IMR-90 (cell line): ENCODE measurements around the gene CCDC102B. TPM values are rescaled to one million over a fixed set of nuclear protein-coding genes. Genes with fewer than 3 reads are reported as not detected.

Experiments used
- ATAC-seq: fragments of 200-7000 bp; cut with Tn5 transposase; 2 replicates; pipeline ENCODE4 v1.9.1; 2020; ENCODE audit warnings: low read depth, mild to moderate bottlenecking, moderate library complexity
- BruUV-seq: library from RNA; stranded (reverse); fragments of 400-500 nt; replicated peaks from 2 replicates; lab custom pipeline; 2021; lab: Mats Ljungman, UMichigan
- CTCF ChIA-PET: fragments of 300-600 bp; formaldehyde crosslinking; extraction: SDS; loops from one replicate; lab custom pipeline; 2021; ENCODE audit warnings: antibody characterized with exemption; lab: Yijun Ruan, JAX
- POLR2A ChIA-PET: fragments of 300-600 bp; sonication (Branson Sonifier 250); formaldehyde crosslinking; loops from one replicate; lab custom pipeline; 2022; ENCODE audit warnings: antibody characterized with exemption; ENCODE audit not compliant: unreplicated experiment; lab: Charles Lee
- DNase-seq: peaks from one replicate; pipeline ENCODE4 v3.0.0; 2013
- H2AFZ ChIP-seq: replicated peaks from 2 replicates; pipeline ENCODE3; 2013; ENCODE audit warnings: low read length, mild to moderate bottlenecking; ENCODE audit not compliant: poor library complexity
- H2AK5ac ChIP-seq: 2 replicates; pipeline ENCODE4 v1.6.1; 2013; ENCODE audit warnings: low read depth, low read length, inconsistent platforms
- H2AK9ac ChIP-seq: replicated peaks from 2 replicates; pipeline ENCODE3; 2013; ENCODE audit warnings: mild to moderate bottlenecking, low read depth, low read length, moderate library complexity; ENCODE audit not compliant: poor library complexity
- H2BK120ac ChIP-seq: 2 replicates; pipeline ENCODE4 v1.6.1; 2013; ENCODE audit warnings: low read depth, low read length, inconsistent platforms
- H2BK15ac ChIP-seq: 3 replicates; pipeline ENCODE4 v1.6.1; 2013; ENCODE audit warnings: low read depth, low read length, inconsistent platforms
- H2BK20ac ChIP-seq: 2 replicates; pipeline ENCODE4 v1.6.1; 2013; ENCODE audit warnings: low read depth, mild to moderate bottlenecking, inconsistent platforms, low read length, moderate library complexity
- H2BK5ac ChIP-seq: 2 replicates; pipeline ENCODE4 v1.6.1; 2013; ENCODE audit warnings: mild to moderate bottlenecking, low read depth, low read length, inconsistent platforms; ENCODE audit not compliant: poor library complexity, severe bottlenecking
- H3K14ac ChIP-seq: replicated peaks from 2 replicates; pipeline ENCODE4 v1.6.1; 2013; ENCODE audit warnings: low read depth, low read length, inconsistent platforms
- H3K18ac ChIP-seq: 2 replicates; pipeline ENCODE4 v1.6.1; 2013; ENCODE audit warnings: low read depth, low read length, control low read depth
- H3K23ac ChIP-seq: 2 replicates; pipeline ENCODE4 v1.6.1; 2013; ENCODE audit warnings: low read depth, low read length, inconsistent platforms
- H3K27ac ChIP-seq: 2 replicates; pipeline ENCODE4 v1.5.1; 2013; ENCODE audit warnings: mild to moderate bottlenecking, control low read depth, low read length; ENCODE audit not compliant: insufficient read depth
- H3K27me3 ChIP-seq: 2 replicates; pipeline ENCODE4 v1.6.1; 2013; ENCODE audit warnings: low read length; ENCODE audit not compliant: control insufficient read depth, insufficient read depth
- H3K36me3 ChIP-seq: 2 replicates; pipeline ENCODE4 v1.6.1; 2013; ENCODE audit warnings: low read length, mixed read lengths; ENCODE audit not compliant: control insufficient read depth, insufficient read depth
- H3K4ac ChIP-seq: 2 replicates; pipeline ENCODE4 v1.6.1; 2013; ENCODE audit warnings: low read depth, low read length, inconsistent platforms
- H3K4me1 ChIP-seq: 2 replicates; pipeline ENCODE4 v1.6.1; 2013; ENCODE audit warnings: low read length, mixed read lengths; ENCODE audit not compliant: control insufficient read depth, insufficient read depth
- H3K4me2 ChIP-seq: 2 replicates; pipeline ENCODE4 v1.6.1; 2013; ENCODE audit warnings: low read depth, mild to moderate bottlenecking, control low read depth, low read length, moderate library complexity
- H3K4me3 ChIP-seq: 2 replicates; pipeline ENCODE4 v1.5.1; 2013; ENCODE audit warnings: low read depth, mild to moderate bottlenecking, control low read depth, low read length, moderate library complexity; ENCODE audit not compliant: insufficient read depth
- H3K56ac ChIP-seq: 2 replicates; pipeline ENCODE4 v1.6.1; 2013; ENCODE audit warnings: low read length, inconsistent platforms; ENCODE audit not compliant: insufficient read depth; ENCODE audit errors: extremely low read depth
- H3K79me1 ChIP-seq, 2 experiments: 2 replicates each; pipeline ENCODE4 v1.6.1; 2013; ENCODE audit warnings: low read length in 2 of 2, inconsistent platforms in 1 of 2, low read depth in 1 of 2
- H3K9ac ChIP-seq: 2 replicates; pipeline ENCODE4 v1.6.1; 2013; ENCODE audit warnings: low read depth, low read length, control low read depth
- H3K9me1 ChIP-seq: 2 replicates; pipeline ENCODE4 v1.6.1; 2013; ENCODE audit warnings: low read length, inconsistent platforms; ENCODE audit not compliant: insufficient read depth
- H3K9me3 ChIP-seq: 2 replicates; pipeline ENCODE4 v1.6.1; 2013; ENCODE audit warnings: low read length; ENCODE audit not compliant: control insufficient read depth, insufficient read depth
- H4K20me1 ChIP-seq: 2 replicates; pipeline ENCODE4 v1.6.1; 2013; ENCODE audit warnings: low read length, inconsistent platforms; ENCODE audit not compliant: insufficient read depth
- H4K5ac ChIP-seq: 2 replicates; pipeline ENCODE4 v1.6.1; 2013; ENCODE audit warnings: mild to moderate bottlenecking, low read depth, low read length, control low read depth
- H4K8ac ChIP-seq, 2 experiments: 2 replicates each; pipeline ENCODE4 v1.6.1; 2013; ENCODE audit warnings: low read depth in 2 of 2, low read length in 2 of 2, control low read depth in 1 of 2, inconsistent platforms in 1 of 2
- H4K91ac ChIP-seq: 2 replicates; pipeline ENCODE4 v1.6.1; 2013; ENCODE audit warnings: low read depth, low read length, inconsistent platforms; ENCODE audit not compliant: insufficient read depth
- CEBPB ChIP-seq: IDR thresholded peaks from 2 replicates; pipeline ENCODE4 v1.6.1; 2012; ENCODE audit warnings: low read depth, low read length, improper control_type of control experiment
- SMC3 ChIP-seq: fragments of 150-350 bp; IDR thresholded peaks from 2 replicates; pipeline ENCODE4 v1.6.1; 2016; ENCODE audit warnings: low read depth, mild to moderate bottlenecking, antibody characterized with exemption, low read length, moderate library complexity
- WGBS, 2 experiments: methylation state at CpG; one replicate each; pipeline versions ENCODE4 v1.1.5 to v1.1.7; 2013; ENCODE audit warnings: missing lambda C conversion rate in 2 of 2; ENCODE audit not compliant: insufficient read length in 1 of 2; ENCODE audit errors: extremely low coverage in 2 of 2; 5-methylcytosine and 5-hydroxymethylcytosine counted together
- dilution Hi-C: fragments of 300-500 bp; cut with HindIII; formaldehyde crosslinking; loops from one replicate; pipeline ENCODE4 v1.14.3; 2018; ENCODE audit warnings: low sequenced_read_pairs; ENCODE audit not compliant: unreplicated experiment
- in situ Hi-C: fragments of 300-500 bp; cut with MboI; formaldehyde crosslinking; loops from 3 replicates; pipeline ENCODE4 v1.14.3; 2019; ENCODE audit warnings: low sequenced_read_pairs, inconsistent platforms, mixed read lengths
- intact Hi-C: fragments of 100-400 bp; cut with micrococcal nuclease; formaldehyde crosslinking; loops from 2 replicates; pipeline ENCODE4 v1.10.0; 2022
- polyA plus RNA-seq, 3 experiments: library from polyadenylated mRNA; depleted of rRNA; stranded (reverse); fragments of >200 nt; gene quantifications; 2 replicates each; pipeline ENCODE4 v1.2.3, GENCODE V29; 2012; ENCODE audit warnings: low replicate concordance in 1 of 3
- total RNA-seq: library from RNA; depleted of rRNA; stranded (reverse); fragments of >200 nt; gene quantifications from 2 replicates; pipeline ENCODE4 v1.2.3, GENCODE V29; 2012

The CCDC102B gene
- total and polyA plus RNA-seq, 2 of the 4 experiments (the other 2 are of a cell fraction), result 0.54 to 1.4 TPM

- H4K5ac ChIP-seq, result peak overlapping the region; percentile 92; the same call in 1 of the 2 replicates
- H3K18ac ChIP-seq, result peak overlapping the region; percentile 98; the same call in 1 of the 2 replicates
- ChIA-PET POLR2A (no interaction called here), CTCF (no interaction called here)
- no CpG with 5 or more reads among the region's 7 CpGs for WGBS, 2 experiments
- peak overlapping the region; percentile 71 for H2BK5ac ChIP-seq
- H2AK5ac ChIP-seq, result no peak overlapping the region
- in situ Hi-C loops, result no loop called here
- dilution Hi-C loops, result no loop called here
- peak overlapping the region; percentile 95 for H2BK120ac ChIP-seq
- H4K20me1 ChIP-seq, result no peaks in the 10 kb centered on the region
- 0 out of 4 replicates have a peak, but pooled peaks cover 0 to 3% of the 10 kb centered on the region in 2 experiments for H3K79me1 ChIP-seq
- H3K4me1 ChIP-seq, result peaks cover 9% of the 10 kb centered on the region
- peak overlapping the region; percentile 73 to 80 for H4K8ac ChIP-seq
- peak overlapping the region; percentile 32; the same call in 1 of the 3 replicates for H2BK15ac ChIP-seq
- H3K4ac ChIP-seq, result peak overlapping the region; percentile 92; the same call in 1 of the 2 replicates
- DNase-seq (peak; percentile 77), ATAC-seq (peak; percentile 65)
- H4K91ac ChIP-seq, result peak overlapping the region; percentile 71
- peak; percentile 62 for TF ChIP-seq CEBPB
- no peak for TF ChIP-seq SMC3
- no peaks in the 10 kb centered on the region for H3K9me3 ChIP-seq
- peak overlapping the region; percentile 90 for H3K14ac ChIP-seq
- peak overlapping the region; percentile 73 for H3K23ac ChIP-seq
- H3K9me1 ChIP-seq, result peaks cover 10% of the 10 kb centered on the region
- peak overlapping the region; percentile 48 for H3K56ac ChIP-seq
- intact Hi-C loops, result no loop called here
- H2BK20ac ChIP-seq, result peak overlapping the region; percentile 86
- H3K4me3 ChIP-seq, result no peak overlapping the region
- H2AK9ac ChIP-seq, result no peak overlapping the region
- peak overlapping the region; percentile 61 for H3K27ac ChIP-seq
- BruUV-seq, result no TSS peak
- H3K9ac ChIP-seq, result no peak overlapping the region
- no peaks in the 10 kb centered on the region for H3K36me3 ChIP-seq
- peak overlapping the region; percentile 34; the same call in 1 of the 2 replicates for H3K4me2 ChIP-seq
- no peaks in the 10 kb centered on the region for H3K27me3 ChIP-seq
- no peak overlapping the region for H2AFZ ChIP-seq
Observed at GRCh38 chr18:68837665-68838451, 40.0 kb downstream of the CCDC102B start.
